SJSA1 (cell line): Measurements from ENCODE around the gene GMPS. TPM values are rescaled to one million over a fixed set of nuclear protein-coding genes. Genes with fewer than 3 reads are reported as not detected.
"Not testable (repeated sequence)": the region's sequence is repeated elsewhere in the genome, so short reads cannot be mapped to it uniquely, and the experiment has no call there.

Source experiments
- DNase-seq, 2 experiments: peaks; one replicate each; pipeline ENCODE4 v3.0.0-alpha.2; 2015 to 2020; ENCODE audit warnings: low spot score in 2 of 2, low read depth in 1 of 2
- H3K27ac ChIP-seq: fragments of 250-450 bp; sonication (Bioruptor Pico); 2 replicates; pipeline ENCODE4 v1.5.1; 2020; ENCODE audit warnings: mild to moderate bottlenecking, moderate library complexity
- H3K27me3 ChIP-seq: fragments of 250-450 bp; sonication (Bioruptor Pico); replicated peaks from 2 replicates; pipeline ENCODE4 v1.5.1; 2020; ENCODE audit warnings: mild to moderate bottlenecking, moderate library complexity
- H3K36me3 ChIP-seq: fragments of 250-450 bp; sonication (Bioruptor Pico); 2 replicates; pipeline ENCODE4 v1.5.1; 2020; ENCODE audit warnings: mild to moderate bottlenecking
- H3K4me1 ChIP-seq: fragments of 250-450 bp; sonication (Bioruptor Pico); replicated peaks from 2 replicates; pipeline ENCODE4 v1.6.1; 2021; ENCODE audit warnings: mild to moderate bottlenecking
- H3K4me3 ChIP-seq: fragments of 250-450 bp; sonication (Bioruptor Pico); 2 replicates; pipeline ENCODE4 v1.5.1; 2020; ENCODE audit warnings: mild to moderate bottlenecking
- H3K9me3 ChIP-seq: fragments of 250-450 bp; sonication (Bioruptor Pico); replicated peaks from 2 replicates; pipeline ENCODE4 v1.5.1; 2020; ENCODE audit warnings: mild to moderate bottlenecking
- total RNA-seq: library from RNA; depleted of rRNA; stranded (reverse); fragments of >200 nt; shearing (Covaris generic); gene quantifications from 2 replicates; pipeline ENCODE4 v1.2.3, GENCODE V29; 2014

Gene GMPS
- total RNA-seq, 1 experiment from 2014 or later: 79.4 TPM

GRCh38 chr3:155938409-155938808 lies 68.0 kb downstream of the GMPS start:
- Histone ChIP-seq H3K4me3 (no peak overlapping the region), H3K36me3 (peaks cover 50% of the 10 kb centered on the region), H3K9me3 (no peaks in the 10 kb centered on the region), H3K27ac (no peak overlapping the region), H3K27me3 (no peaks in the 10 kb centered on the region), H3K4me1 (no peaks in the 10 kb centered on the region)
- no peak for DNase-seq

GRCh38 chr3:155941354-155941753 lies 70.9 kb downstream of the GMPS start:
- Histone ChIP-seq H3K36me3 (peaks cover 32% of the 10 kb centered on the region), H3K27me3 (no peaks in the 10 kb centered on the region), H3K27ac (no peak overlapping the region), H3K4me3 (no peak overlapping the region), H3K9me3 (no peaks in the 10 kb centered on the region), H3K4me1 (peaks cover 4% of the 10 kb centered on the region; the same call in 1 of the 2 replicates)
- no peak for DNase-seq

- Histone ChIP-seq H3K36me3 (peaks cover 6% of the 10 kb centered on the region), H3K27me3 (no peaks in the 10 kb centered on the region), H3K27ac (no peak overlapping the region), H3K4me1 (peaks cover 5% of the 10 kb centered on the region; the same call in 1 of the 2 replicates), H3K4me3 (no peak overlapping the region), H3K9me3 (no peaks in the 10 kb centered on the region)
- DNase-seq: no peak
These were observed 73.6 kb downstream of the GMPS start for GRCh38 chr3:155944081-155944480.

DNA sequence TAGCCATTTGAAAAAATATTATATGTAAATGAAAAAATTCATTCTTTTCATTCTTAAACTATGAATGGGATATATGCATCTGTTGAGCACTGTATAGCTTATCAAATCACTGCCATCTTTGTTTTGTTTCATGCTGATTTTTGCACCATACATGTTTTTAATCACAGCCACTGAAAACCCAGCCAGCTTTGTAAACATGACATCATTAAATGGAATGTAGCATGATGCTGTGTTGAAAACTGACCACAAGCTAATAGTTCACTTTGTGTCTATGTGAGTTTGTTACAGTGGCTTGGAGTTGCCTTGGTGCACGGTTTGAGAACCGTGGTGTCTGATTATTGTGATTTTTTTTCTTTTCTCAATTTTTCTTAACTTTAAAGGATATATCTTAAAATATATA lies 75.7 kb downstream of the GMPS start:
- Histone ChIP-seq H3K4me3 (no peak overlapping the region), H3K27me3 (no peaks in the 10 kb centered on the region), H3K9me3 (no peaks in the 10 kb centered on the region), H3K36me3 (no peaks in the 10 kb centered on the region; the same call in 1 of the 2 replicates), H3K27ac (no peak overlapping the region), H3K4me1 (peaks cover 5% of the 10 kb centered on the region; the same call in 1 of the 2 replicates)
- peak in 1 of 2 experiments; percentile 26 for DNase-seq

DNA sequence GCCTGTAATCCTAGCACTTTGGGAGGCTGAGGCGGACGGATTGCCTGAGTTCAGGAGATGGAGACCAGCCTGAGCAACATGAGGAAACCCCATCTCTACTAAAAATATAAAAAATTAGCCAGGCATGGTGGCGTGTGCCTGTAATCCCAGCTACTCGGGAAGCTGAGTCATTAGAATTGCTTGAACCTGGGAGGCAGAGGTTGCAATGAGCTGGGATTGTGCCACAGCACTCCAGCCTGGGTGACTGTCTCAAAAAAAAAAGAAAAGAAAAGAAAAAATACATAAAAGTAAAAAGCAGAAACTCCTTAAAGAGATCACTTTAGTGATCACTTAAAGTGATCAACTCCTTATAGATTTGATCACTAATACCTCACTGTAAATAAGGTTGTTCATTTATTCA lies 78.0 kb downstream of the GMPS start:
- no peaks in the 10 kb centered on the region for H3K27me3 ChIP-seq
- H3K36me3 ChIP-seq: no peaks in the 10 kb centered on the region
- DNase-seq: no peak
- peaks cover 5% of the 10 kb centered on the region; the same call in 1 of the 2 replicates for H3K4me1 ChIP-seq
- H3K4me3 ChIP-seq: no peak overlapping the region
- no peak overlapping the region for H3K27ac ChIP-seq
- H3K9me3 ChIP-seq: no peaks in the 10 kb centered on the region

DNA sequence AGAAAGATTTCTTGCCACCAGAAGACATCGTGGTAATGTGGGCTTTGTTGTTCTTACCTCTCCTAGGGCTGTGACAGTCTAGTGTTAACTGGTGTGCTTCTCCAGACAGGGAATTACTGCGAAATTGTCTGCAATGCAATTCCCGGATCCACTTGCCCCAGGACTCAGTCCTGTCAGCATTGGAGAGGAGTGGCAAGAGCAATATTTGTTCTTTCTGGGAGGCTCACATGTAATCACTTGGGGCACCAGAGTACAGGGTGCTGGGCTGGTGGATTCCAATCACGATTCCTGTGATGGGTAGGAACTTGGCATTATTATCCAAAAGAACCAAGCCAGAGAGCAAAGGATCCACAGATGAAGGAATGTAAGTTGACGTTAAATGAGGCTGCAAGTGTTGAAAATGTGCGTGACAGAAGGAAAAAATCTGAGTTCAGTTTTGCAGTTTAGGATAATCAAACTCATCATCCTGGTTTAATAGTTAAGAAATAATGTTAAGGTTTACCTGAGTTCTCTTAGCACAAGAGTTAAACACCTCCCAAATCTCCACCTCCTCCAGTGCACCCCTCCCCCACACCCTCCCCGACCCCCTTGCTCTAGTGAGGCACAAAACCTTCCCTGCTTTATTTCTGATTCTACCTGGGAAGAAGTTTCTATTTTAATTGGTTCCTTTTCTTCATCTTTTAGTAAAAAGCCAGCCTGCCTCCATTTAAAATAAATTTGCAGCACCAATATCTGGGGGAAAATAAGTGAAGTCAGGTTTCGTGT lies 79.2 kb downstream of the GMPS start:
- no peak overlapping the region for H3K27ac ChIP-seq
- peaks cover 5% of the 10 kb centered on the region; the same call in 1 of the 2 replicates for H3K4me1 ChIP-seq
- H3K4me3 ChIP-seq: no peak overlapping the region
- no peak for DNase-seq
- no peaks in the 10 kb centered on the region for H3K9me3 ChIP-seq
- H3K27me3 ChIP-seq: no peaks in the 10 kb centered on the region
- no peaks in the 10 kb centered on the region for H3K36me3 ChIP-seq

- H3K27ac ChIP-seq: no peak overlapping the region
- no peaks in the 10 kb centered on the region for H3K27me3 ChIP-seq
- no peaks in the 10 kb centered on the region for H3K9me3 ChIP-seq
- no peaks in the 10 kb centered on the region for H3K4me1 ChIP-seq
- H3K4me3 ChIP-seq: no peak overlapping the region
- no peaks in the 10 kb centered on the region for H3K36me3 ChIP-seq
- no peak for DNase-seq
These were observed 86.3 kb downstream of the GMPS start for GRCh38 chr3:155956508-155957411.

- H3K9me3 ChIP-seq: no peaks in the 10 kb centered on the region
- no peaks in the 10 kb centered on the region for H3K36me3 ChIP-seq
- DNase-seq: no peak
- H3K4me3 ChIP-seq: no peak overlapping the region
- no peaks in the 10 kb centered on the region for H3K4me1 ChIP-seq
- H3K27ac ChIP-seq: no peak overlapping the region
- no peaks in the 10 kb centered on the region for H3K27me3 ChIP-seq
These were observed 87.0 kb downstream of the GMPS start for GRCh38 chr3:155957412-155957880.

DNA sequence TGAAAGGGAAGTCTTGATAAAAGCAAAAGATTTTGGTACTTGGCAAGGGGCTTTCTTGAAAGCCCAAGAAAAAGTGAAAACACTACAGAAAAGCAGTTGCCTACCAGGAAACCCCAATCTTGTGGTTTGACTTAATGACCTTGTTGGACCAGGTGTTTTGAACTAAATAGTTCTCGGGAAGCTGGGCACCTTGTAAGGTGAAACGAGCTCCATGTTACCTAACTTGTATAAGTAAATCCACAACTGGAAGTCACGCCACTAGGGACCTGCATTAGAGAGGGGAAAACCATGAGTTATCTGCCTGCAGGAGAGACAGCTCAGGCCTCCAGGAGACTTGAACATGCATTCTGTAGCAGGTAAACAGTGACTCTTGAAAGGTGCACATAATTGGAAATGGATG lies 88.2 kb downstream of the GMPS start:
- H3K9me3 ChIP-seq: no peaks in the 10 kb centered on the region
- H3K27me3 ChIP-seq: no peaks in the 10 kb centered on the region
- H3K27ac ChIP-seq: no peak overlapping the region
- H3K4me3 ChIP-seq: no peak overlapping the region
- no peak for DNase-seq
- H3K36me3 ChIP-seq: no peaks in the 10 kb centered on the region
- no peaks in the 10 kb centered on the region for H3K4me1 ChIP-seq

DNA sequence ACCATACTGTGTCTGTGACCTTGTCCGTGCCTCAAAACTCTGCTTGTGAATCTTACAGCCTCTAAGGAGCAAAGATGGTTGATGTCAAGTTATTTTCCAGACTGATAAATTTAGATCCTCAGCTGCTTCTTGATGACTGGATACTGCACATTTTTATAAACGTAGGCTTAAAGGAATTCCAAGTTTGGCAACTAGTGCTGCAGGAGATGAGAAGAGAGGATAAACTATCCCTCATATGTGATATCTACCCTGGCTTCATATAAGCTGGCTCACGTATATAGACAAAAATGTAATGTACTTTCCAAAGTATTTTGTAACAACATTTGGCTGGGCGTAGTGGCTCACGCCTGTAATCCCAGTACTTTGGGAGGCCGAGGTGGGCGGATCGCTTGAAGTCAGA lies 89.6 kb downstream of the GMPS start:
- H3K27ac ChIP-seq: no peak overlapping the region

GRCh38 chr3:155961044-155961443 lies 90.6 kb downstream of the GMPS start:
- DNase-seq, H3K9me3 ChIP-seq, H3K4me3 ChIP-seq, H3K4me1 ChIP-seq, H3K36me3 ChIP-seq, H3K27ac ChIP-seq, H3K27me3 ChIP-seq: not testable (repeated sequence)

More for the DNA sequence above, 89.6 kb downstream of the GMPS start:
- DNase-seq: no peak
- Histone ChIP-seq H3K4me1 (no peaks in the 10 kb centered on the region), H3K36me3 (no peaks in the 10 kb centered on the region), H3K4me3 (no peak overlapping the region), H3K27me3 (no peaks in the 10 kb centered on the region), H3K9me3 (no peaks in the 10 kb centered on the region)

DNA sequence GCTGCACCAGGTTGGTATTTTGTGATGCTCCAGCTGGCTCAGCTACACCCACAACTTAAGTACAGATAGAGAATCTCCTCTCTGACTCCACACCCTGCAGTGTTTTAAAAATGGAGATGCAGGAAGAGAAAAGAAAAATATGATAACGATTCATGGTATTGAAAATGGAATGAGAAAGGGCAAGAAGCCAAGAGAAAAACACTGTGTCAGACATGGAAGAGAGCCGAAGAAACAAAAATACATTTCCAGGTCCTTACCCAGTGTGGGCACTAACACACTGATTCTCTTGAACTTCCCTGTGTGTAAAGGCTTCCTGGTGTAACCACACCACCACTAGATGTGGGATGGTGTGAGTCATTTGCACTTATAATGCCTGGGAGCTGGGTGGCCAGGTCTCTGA lies 93.1 kb downstream of the GMPS start:
- no peak overlapping the region for H3K27ac ChIP-seq
- no peaks in the 10 kb centered on the region for H3K4me1 ChIP-seq
- H3K27me3 ChIP-seq: no peaks in the 10 kb centered on the region
- no peak overlapping the region for H3K4me3 ChIP-seq
- H3K9me3 ChIP-seq: no peaks in the 10 kb centered on the region
- no peaks in the 10 kb centered on the region for H3K36me3 ChIP-seq
- no peak for DNase-seq

GRCh38 chr3:155970398-155970797 lies 99.9 kb downstream of the GMPS start:
- no peak for DNase-seq
- H3K4me3 ChIP-seq: no peak overlapping the region
- no peaks in the 10 kb centered on the region for H3K9me3 ChIP-seq
- no peaks in the 10 kb centered on the region for H3K27me3 ChIP-seq
- H3K27ac ChIP-seq: no peak overlapping the region
- no peaks in the 10 kb centered on the region for H3K4me1 ChIP-seq
- no peaks in the 10 kb centered on the region for H3K36me3 ChIP-seq
